Fibroblast of gingiva (primary cell): ENCODE results near the gene MEG3.

Source experiments
- DNase-seq: peaks from one replicate; pipeline ENCODE4 v3.0.0-alpha.2; 2011; ENCODE audit warnings: low read depth

Gene MEG3

GRCh38 chr14:100880271-100881101 lies 54.6 kb downstream of the MEG3 start:
- no peak for DNase-seq

- no peak for DNase-seq
Observed at GRCh38 chr14:100881211-100882025, 55.5 kb downstream of the MEG3 start.

GRCh38 chr14:100882026-100882967 lies 56.4 kb downstream of the MEG3 start:
- no peak for DNase-seq

GRCh38 chr14:100882991-100883788 lies 57.3 kb downstream of the MEG3 start:
- no peak for DNase-seq

- DNase-seq, result no peak
Observed at GRCh38 chr14:100883789-100884101, 57.8 kb downstream of the MEG3 start.

GRCh38 chr14:100884456-100884855 lies 58.5 kb downstream of the MEG3 start:
- DNase-seq, result no peak

- no peak for DNase-seq
Observed at GRCh38 chr14:100885196-100885595, 59.3 kb downstream of the MEG3 start.

- DNase-seq, result no peak
Observed at GRCh38 chr14:100885617-100886016, 59.7 kb downstream of the MEG3 start.

GRCh38 chr14:100887728-100888335 lies 61.9 kb downstream of the MEG3 start:
- no peak for DNase-seq

- no peak for DNase-seq
Observed at GRCh38 chr14:100888789-100889315, 62.9 kb downstream of the MEG3 start.

- DNase-seq, result no peak
Observed at GRCh38 chr14:100889641-100890040, 63.7 kb downstream of the MEG3 start.

GRCh38 chr14:100890061-100890850 lies 64.3 kb downstream of the MEG3 start:
- DNase-seq, result no peak

- no peak for DNase-seq
Observed at GRCh38 chr14:100891051-100891450, 65.1 kb downstream of the MEG3 start.

GRCh38 chr14:100891501-100892445 lies 65.9 kb downstream of the MEG3 start:
- DNase-seq, result no peak

- no peak for DNase-seq
Observed at GRCh38 chr14:100892496-100893227, 66.7 kb downstream of the MEG3 start.

GRCh38 chr14:100893228-100893601 lies 67.3 kb downstream of the MEG3 start:
- no peak for DNase-seq

GRCh38 chr14:100893760-100894159 lies 67.8 kb downstream of the MEG3 start:
- no peak for DNase-seq

- DNase-seq, result no peak
Observed at GRCh38 chr14:100894416-100894815, 68.5 kb downstream of the MEG3 start.
